ENCODE measurements around the gene SOCS2.
A peak's percentile ranks its signal among the peaks of the same experiment; 100 is the strongest.
"Not testable (repeated sequence)": the region's sequence is repeated elsewhere in the genome, so short reads cannot be mapped to it uniquely, and the experiment has no call there.

Gene SOCS2

GRCh38 chr12:93592641-93593406, 20.3 kb downstream of the SOCS2 start:
- FAIRE-seq (no peak), DNase-seq (ENCODE audit: insufficient read length, low spot score) (no peak)

GRCh38 chr12:93593843-93594242, 21.4 kb downstream of the SOCS2 start:
- FAIRE-seq (no peak), DNase-seq (ENCODE audit: insufficient read length, low spot score) (no peak)

- FAIRE-seq (no peak), DNase-seq (ENCODE audit: insufficient read length, low spot score) (no peak)
Measured at GRCh38 chr12:93594766-93595311, 22.4 kb downstream of the SOCS2 start.

GRCh38 chr12:93595351-93595750, 22.9 kb downstream of the SOCS2 start:
- FAIRE-seq, result no peak
- DNase-seq (ENCODE audit: insufficient read length, low spot score), result no peak

GRCh38 chr12:93597608-93598007, 25.1 kb downstream of the SOCS2 start:
- FAIRE-seq, result no peak
- no peak for DNase-seq (ENCODE audit: insufficient read length, low spot score)

GRCh38 chr12:93599192-93599591, 26.7 kb downstream of the SOCS2 start:
- DNase-seq (ENCODE audit: insufficient read length, low spot score) (no peak), FAIRE-seq (no peak)

- FAIRE-seq, result no peak
Measured at GRCh38 chr12:93601591-93601990, 29.1 kb downstream of the SOCS2 start.

GRCh38 chr12:93602897-93603668, 30.6 kb downstream of the SOCS2 start:
- DNase-seq (ENCODE audit: insufficient read length, low spot score) (no peak), FAIRE-seq (no peak)

More at GRCh38 chr12:93601591-93601990, 29.1 kb downstream of the SOCS2 start:
- no peak for DNase-seq (ENCODE audit: insufficient read length, low spot score)

- FAIRE-seq (no peak), DNase-seq (ENCODE audit: insufficient read length, low spot score) (no peak)
Measured at GRCh38 chr12:93603762-93604161, 31.3 kb downstream of the SOCS2 start.

- FAIRE-seq, result no peak
Measured at GRCh38 chr12:93608313-93608712, 35.8 kb downstream of the SOCS2 start.

GRCh38 chr12:93609281-93610192, 37.1 kb downstream of the SOCS2 start:
- no peak for DNase-seq (ENCODE audit: insufficient read length, low spot score)
- no peak for FAIRE-seq

More at GRCh38 chr12:93608313-93608712, 35.8 kb downstream of the SOCS2 start:
- no peak for DNase-seq (ENCODE audit: insufficient read length, low spot score)

- FAIRE-seq, result no peak
- DNase-seq (ENCODE audit: insufficient read length, low spot score), result no peak
Measured at GRCh38 chr12:93612776-93613175, 40.3 kb downstream of the SOCS2 start.

- DNase-seq (ENCODE audit: insufficient read length, low spot score) (no peak), FAIRE-seq (no peak)
Measured at GRCh38 chr12:93614917-93615596, 42.6 kb downstream of the SOCS2 start.

GRCh38 chr12:93616584-93617101, 44.2 kb downstream of the SOCS2 start:
- DNase-seq (ENCODE audit: insufficient read length, low spot score) (no peak), FAIRE-seq (no peak)

- no peak for DNase-seq (ENCODE audit: insufficient read length, low spot score)
Measured at GRCh38 chr12:93618891-93619410, 46.5 kb downstream of the SOCS2 start.

GRCh38 chr12:93621986-93622385, 49.5 kb downstream of the SOCS2 start:
- FAIRE-seq, result no peak
- DNase-seq (ENCODE audit: insufficient read length, low spot score), result no peak

More at GRCh38 chr12:93618891-93619410, 46.5 kb downstream of the SOCS2 start:
- FAIRE-seq, result no peak

GRCh38 chr12:93622485-93622884, 50.0 kb downstream of the SOCS2 start:
- FAIRE-seq, result no peak

GRCh38 chr12:93624595-93625294, 52.3 kb downstream of the SOCS2 start:
- DNase-seq (ENCODE audit: insufficient read length, low spot score) (peak; percentile 84), FAIRE-seq (no peak)

More at GRCh38 chr12:93622485-93622884, 50.0 kb downstream of the SOCS2 start:
- no peak for DNase-seq (ENCODE audit: insufficient read length, low spot score)

- DNase-seq (ENCODE audit: insufficient read length, low spot score); FAIRE-seq: not testable (repeated sequence)
Measured at GRCh38 chr12:93625295-93625645, 52.8 kb downstream of the SOCS2 start.

Data from HTR-8/SVneo (cell line).